Activated T-cell treated with anti-CD3 and anti-CD28 coated beads, Interleukin-2, amount 50 U/mL, for 72 hours (primary cell): ENCODE results near the gene PLA2G6. TPM values are rescaled to one million over a fixed set of nuclear protein-coding genes. Genes with fewer than 3 reads are reported as not detected.
"Not testable (repeated sequence)": the region's sequence is repeated elsewhere in the genome, so short reads cannot be mapped to it uniquely, and the experiment has no call there.

Source experiments
- ATAC-seq, 2 donors: fragments of 150-1000 bp; cut with Tn5 transposase; replicated peaks in 1 of 2; 2 replicates each; pipeline ENCODE4 v1.10.0; 2021; ENCODE audit warnings: moderate library complexity in 2 of 2, mild to moderate bottlenecking in 1 of 2
- DNase-seq, 2 donors: peaks; one replicate each; pipeline ENCODE4 v3.0.0; 2021 to 2022; ENCODE audit warnings: mixed read lengths in 1 of 2
- H3K27ac Mint-ChIP-seq: one replicate; pipeline ENCODE4 v1.8.0; 2022; ENCODE audit warnings: mild to moderate bottlenecking, moderate library complexity, mixed read lengths
- H3K27me3 Mint-ChIP-seq: one replicate; pipeline ENCODE4 v1.8.0; 2022; ENCODE audit warnings: low read depth, mixed read lengths
- H3K36me3 Mint-ChIP-seq, 2 donors: one replicate each; pipeline ENCODE4 v1.8.0; 2022; ENCODE audit warnings: mixed read lengths in 2 of 2, mild to moderate bottlenecking in 1 of 2; ENCODE audit not compliant: insufficient read depth in 2 of 2
- H3K4me1 Mint-ChIP-seq: one replicate; pipeline ENCODE4 v1.8.0; 2022; ENCODE audit warnings: low read depth, mixed read lengths
- H3K4me3 Mint-ChIP-seq, 2 donors: one replicate each; pipeline ENCODE4 v1.8.0; 2022; ENCODE audit warnings: mild to moderate bottlenecking in 2 of 2, mixed read lengths in 2 of 2, moderate library complexity in 2 of 2
- H3K9me3 Mint-ChIP-seq, 2 donors: one replicate each; pipeline ENCODE4 v1.8.0; 2022; ENCODE audit warnings: mixed read lengths in 2 of 2
- total RNA-seq, 2 donors: library from RNA; stranded (reverse); gene quantifications; one replicate each; pipeline ENCODE4 v1.2.3, GENCODE V29; 2022

The PLA2G6 gene
- total RNA-seq, 2 donors from 2014 or later: 87.5 to 102 TPM

- Mint-ChIP-seq H3K4me3 (peak overlapping the region; percentile 40 to 55), H3K9me3 (no peaks in the 10 kb centered on the region), H3K4me1 (no peaks in the 10 kb centered on the region), H3K27me3 (peaks cover 9% of the 10 kb centered on the region), H3K27ac (no peak overlapping the region), H3K36me3 (no peaks in the 10 kb centered on the region)
- peak in 1 of 2 donors; percentile 20 for DNase-seq
- peak; percentile 50 to 56 for ATAC-seq
These were observed 100.6 kb downstream of the PLA2G6 start for GRCh38 chr22:38080850-38081635.

GRCh38 chr22:38080474-38080849 is 101.2 kb downstream of the PLA2G6 start:
- no peaks in the 10 kb centered on the region for H3K9me3 Mint-ChIP-seq
- ATAC-seq: no peak
- H3K27ac Mint-ChIP-seq: no peak overlapping the region
- DNase-seq: no peak
- peak overlapping the region; percentile 40 to 55 for H3K4me3 Mint-ChIP-seq
- H3K27me3 Mint-ChIP-seq: peaks cover 9% of the 10 kb centered on the region
- H3K36me3 Mint-ChIP-seq: no peaks in the 10 kb centered on the region
- H3K4me1 Mint-ChIP-seq: no peaks in the 10 kb centered on the region

GRCh38 chr22:38079804-38080203 is 101.8 kb downstream of the PLA2G6 start:
- DNase-seq (no peak), ATAC-seq (no peak)
- no peaks in the 10 kb centered on the region for H3K4me1 Mint-ChIP-seq
- peaks cover 9% of the 10 kb centered on the region for H3K27me3 Mint-ChIP-seq
- H3K36me3 Mint-ChIP-seq: no peaks in the 10 kb centered on the region
- no peak overlapping the region for H3K4me3 Mint-ChIP-seq
- H3K27ac Mint-ChIP-seq: no peak overlapping the region
- H3K9me3 Mint-ChIP-seq: no peaks in the 10 kb centered on the region

- H3K27ac Mint-ChIP-seq: not testable (repeated sequence)
These were observed 102.4 kb downstream of the PLA2G6 start for GRCh38 chr22:38079208-38079607.

GRCh38 chr22:38078046-38078840 is 103.4 kb downstream of the PLA2G6 start:
- DNase-seq (no peak), ATAC-seq (no peak)
- Mint-ChIP-seq H3K27ac (no peak overlapping the region), H3K4me1 (no peaks in the 10 kb centered on the region), H3K4me3 (no peak overlapping the region), H3K36me3 (no peaks in the 10 kb centered on the region), H3K27me3 (peaks cover 9% of the 10 kb centered on the region), H3K9me3 (no peaks in the 10 kb centered on the region)

More at GRCh38 chr22:38079208-38079607, 102.4 kb downstream of the PLA2G6 start:
- H3K4me3 Mint-ChIP-seq, H3K4me1 Mint-ChIP-seq, DNase-seq, H3K36me3 Mint-ChIP-seq, ATAC-seq, H3K9me3 Mint-ChIP-seq, H3K27me3 Mint-ChIP-seq: not testable (repeated sequence)

- Mint-ChIP-seq H3K4me3 (no peak overlapping the region), H3K4me1 (no peaks in the 10 kb centered on the region), H3K27ac (no peak overlapping the region), H3K36me3 (no peaks in the 10 kb centered on the region), H3K27me3 (peaks cover 9% of the 10 kb centered on the region), H3K9me3 (no peaks in the 10 kb centered on the region)
- ATAC-seq (no peak), DNase-seq (no peak)
These were observed 104.0 kb downstream of the PLA2G6 start for GRCh38 chr22:38077595-38077994.

- Mint-ChIP-seq H3K4me1 (no peaks in the 10 kb centered on the region), H3K4me3 (no peak overlapping the region), H3K27ac (no peak overlapping the region), H3K27me3 (peaks cover 9% of the 10 kb centered on the region), H3K9me3 (no peaks in the 10 kb centered on the region), H3K36me3 (no peaks in the 10 kb centered on the region)
- no peak for DNase-seq
- no peak for ATAC-seq
These were observed 104.5 kb downstream of the PLA2G6 start for GRCh38 chr22:38077096-38077495.

GRCh38 chr22:38075961-38076360 is 105.7 kb downstream of the PLA2G6 start:
- Mint-ChIP-seq H3K4me3 (no peak overlapping the region), H3K9me3 (no peaks in the 10 kb centered on the region), H3K27ac (no peak overlapping the region), H3K27me3 (peaks cover 9% of the 10 kb centered on the region), H3K36me3 (no peaks in the 10 kb centered on the region), H3K4me1 (no peaks in the 10 kb centered on the region)
- ATAC-seq: no peak
- no peak for DNase-seq

GRCh38 chr22:38075105-38075825 is 106.4 kb downstream of the PLA2G6 start:
- Mint-ChIP-seq H3K27me3 (peaks cover 6% of the 10 kb centered on the region), H3K9me3 (no peaks in the 10 kb centered on the region), H3K4me3 (no peak overlapping the region), H3K27ac (no peak overlapping the region), H3K36me3 (no peaks in the 10 kb centered on the region), H3K4me1 (no peaks in the 10 kb centered on the region)
- no peak for DNase-seq
- ATAC-seq: no peak

- no peaks in the 10 kb centered on the region for H3K36me3 Mint-ChIP-seq
- H3K4me1 Mint-ChIP-seq: no peaks in the 10 kb centered on the region
- H3K9me3 Mint-ChIP-seq: no peaks in the 10 kb centered on the region
- H3K27me3 Mint-ChIP-seq: no peaks in the 10 kb centered on the region
- no peak for ATAC-seq
- DNase-seq: no peak
- H3K4me3 Mint-ChIP-seq: no peak overlapping the region
- H3K27ac Mint-ChIP-seq: no peak overlapping the region
These were observed 107.2 kb downstream of the PLA2G6 start for GRCh38 chr22:38074181-38075104.

- Mint-ChIP-seq H3K36me3 (no peaks in the 10 kb centered on the region), H3K27me3 (no peaks in the 10 kb centered on the region), H3K4me3 (no peak overlapping the region), H3K9me3 (no peaks in the 10 kb centered on the region), H3K27ac (no peak overlapping the region), H3K4me1 (no peaks in the 10 kb centered on the region)
- ATAC-seq (no peak), DNase-seq (no peak)
These were observed 108.2 kb downstream of the PLA2G6 start for GRCh38 chr22:38073150-38074130.
